NCI-H446 treated with DMSO at 0.1 percent for 48 hours (cell line): ENCODE data around the gene GNG13.
A peak's percentile ranks its signal among the peaks of the same experiment; 100 is the strongest.

Experiments
- DNase-seq: peaks from one replicate; lab custom pipeline; 2025; lab: John Stamatoyannopoulos, UW

Gene GNG13

GRCh38 chr16:813204-813915, 12.8 kb upstream of the GNG13 start:
- no peak for DNase-seq

GRCh38 chr16:808085-808386, 7.5 kb upstream of the GNG13 start:
- DNase-seq, result no peak

- peak; percentile 72 for DNase-seq
These were observed 7.0 kb upstream of the GNG13 start for GRCh38 chr16:807347-808084.

- no peak for DNase-seq
These were observed 4.9 kb upstream of the GNG13 start for GRCh38 chr16:805474-805873.

GRCh38 chr16:804193-805048, 3.9 kb upstream of the GNG13 start:
- DNase-seq, result no peak

- no peak for DNase-seq
These were observed 3.2 kb upstream of the GNG13 start for GRCh38 chr16:803754-804080.

GRCh38 chr16:802914-803753, 2.6 kb upstream of the GNG13 start:
- no peak for DNase-seq

GRCh38 chr16:802461-802860, 1.9 kb upstream of the GNG13 start:
- no peak for DNase-seq

GRCh38 chr16:801584-802363, 1.2 kb upstream of the GNG13 start:
- DNase-seq, result no peak

GRCh38 chr16:800834-801511, 439 bp upstream of the GNG13 start:
- no peak for DNase-seq

- DNase-seq, result no peak
These were observed 1.2 kb downstream of the GNG13 start for GRCh38 chr16:799111-799947.

- DNase-seq, result no peak
These were observed 1.9 kb downstream of the GNG13 start for GRCh38 chr16:798666-799065.

GRCh38 chr16:797686-798085, 2.8 kb downstream of the GNG13 start:
- DNase-seq, result no peak

- DNase-seq, result no peak
These were observed 3.5 kb downstream of the GNG13 start for GRCh38 chr16:797120-797420.

- no peak for DNase-seq
These were observed 4.0 kb downstream of the GNG13 start for GRCh38 chr16:796296-797119.

GRCh38 chr16:795580-796229, 4.8 kb downstream of the GNG13 start:
- DNase-seq, result no peak

GRCh38 chr16:794853-795466, 5.6 kb downstream of the GNG13 start:
- DNase-seq, result no peak
